ENCODE data around the gene IDUA. TPM values are rescaled to one million over a fixed set of nuclear protein-coding genes. Genes with fewer than 3 reads are reported as not detected.

Gene IDUA
- total RNA-seq, 1 experiment from 2014 or later: 10.1 TPM

DNA sequence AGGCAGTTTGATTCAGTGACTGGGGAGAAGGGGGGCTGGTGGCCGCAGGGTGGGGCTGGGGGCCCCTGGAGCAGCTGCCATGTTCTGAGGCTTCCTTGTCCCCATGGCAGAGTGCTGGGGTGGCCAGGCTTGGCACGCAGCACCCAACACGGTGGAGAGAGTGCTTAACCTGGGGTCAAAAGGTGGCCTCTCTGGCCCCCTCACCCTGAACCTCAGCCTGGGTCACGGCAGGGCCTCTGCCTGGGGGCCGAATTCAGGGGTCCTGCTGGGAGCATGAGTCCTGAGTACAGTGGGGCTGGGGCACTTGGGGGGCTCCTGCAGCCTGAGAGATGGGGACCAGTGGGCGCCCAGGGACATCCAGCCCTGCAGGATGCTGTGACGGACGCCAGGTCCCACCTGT, 44.5 kb downstream of the IDUA start:
- DNase-seq (no peak), ATAC-seq (no peak)
- no peaks in the 10 kb centered on the region for H3K27me3 ChIP-seq (ENCODE audit: low read length)
- no peaks in the 10 kb centered on the region for H3K9me3 ChIP-seq (ENCODE audit: low read length)
- intact Hi-C loops (cut with micrococcal nuclease): no loop called here
- no peaks in the 10 kb centered on the region for H3K9me2 ChIP-seq (replicated peaks; ENCODE audit: low read length)
- no peak for TF ChIP-seq EZH2 (IDR thresholded peaks at IDR 0.05; ENCODE audit: low read length, unreplicated experiment)
- no peak for TF ChIP-seq EZH2phosphoT487 (IDR thresholded peaks at IDR 0.05; ENCODE audit: borderline replicate concordance, low read length)
- TF ChIP-seq, protein P1, sequence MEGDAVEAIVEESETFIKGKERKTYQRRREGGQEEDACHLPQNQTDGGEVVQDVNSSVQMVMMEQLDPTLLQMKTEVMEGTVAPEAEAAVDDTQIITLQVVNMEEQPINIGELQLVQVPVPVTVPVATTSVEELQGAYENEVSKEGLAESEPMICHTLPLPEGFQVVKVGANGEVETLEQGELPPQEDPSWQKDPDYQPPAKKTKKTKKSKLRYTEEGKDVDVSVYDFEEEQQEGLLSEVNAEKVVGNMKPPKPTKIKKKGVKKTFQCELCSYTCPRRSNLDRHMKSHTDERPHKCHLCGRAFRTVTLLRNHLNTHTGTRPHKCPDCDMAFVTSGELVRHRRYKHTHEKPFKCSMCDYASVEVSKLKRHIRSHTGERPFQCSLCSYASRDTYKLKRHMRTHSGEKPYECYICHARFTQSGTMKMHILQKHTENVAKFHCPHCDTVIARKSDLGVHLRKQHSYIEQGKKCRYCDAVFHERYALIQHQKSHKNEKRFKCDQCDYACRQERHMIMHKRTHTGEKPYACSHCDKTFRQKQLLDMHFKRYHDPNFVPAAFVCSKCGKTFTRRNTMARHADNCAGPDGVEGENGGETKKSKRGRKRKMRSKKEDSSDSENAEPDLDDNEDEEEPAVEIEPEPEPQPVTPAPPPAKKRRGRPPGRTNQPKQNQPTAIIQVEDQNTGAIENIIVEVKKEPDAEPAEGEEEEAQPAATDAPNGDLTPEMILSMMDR (conservative IDR thresholded peaks at IDR 0.05; ENCODE audit: low read depth, low read length): no peak
- no TSS peak for BruUV-seq (replicated peaks)
- H3K4me3 ChIP-seq (ENCODE audit: low read length): no peak overlapping the region
- no peaks in the 10 kb centered on the region for H4K20me1 ChIP-seq (ENCODE audit: low read length)
- no peaks in the 10 kb centered on the region; the same call in 1 of the 2 replicates for H3K4me1 ChIP-seq (ENCODE audit: insufficient read depth, low read length)
- no peaks in the 10 kb centered on the region for H3K36me3 ChIP-seq (ENCODE audit: low read depth, low read length)
- no peaks in the 10 kb centered on the region for H3F3A ChIP-seq (ENCODE audit: low read length, unreplicated experiment)
- no peak overlapping the region for H3K9ac ChIP-seq (ENCODE audit: low read length)
- H3K27ac ChIP-seq (ENCODE audit: low read length): no peak overlapping the region
- CTCF ChIA-PET: no interaction called here
- no peak overlapping the region for H2AFZ ChIP-seq (ENCODE audit: low read length)
- H3K4me2 ChIP-seq (ENCODE audit: low read length): no peak overlapping the region
- POLR2A ChIA-PET (ENCODE audit: unreplicated experiment): interaction anchor here (0.6 kb wide), 1 partner anchor 15 kb away, joined by 3 read pairs; no protein-coding TSS in a partner anchor
- no peaks in the 10 kb centered on the region for H3K79me2 ChIP-seq (ENCODE audit: low read length)

DNA sequence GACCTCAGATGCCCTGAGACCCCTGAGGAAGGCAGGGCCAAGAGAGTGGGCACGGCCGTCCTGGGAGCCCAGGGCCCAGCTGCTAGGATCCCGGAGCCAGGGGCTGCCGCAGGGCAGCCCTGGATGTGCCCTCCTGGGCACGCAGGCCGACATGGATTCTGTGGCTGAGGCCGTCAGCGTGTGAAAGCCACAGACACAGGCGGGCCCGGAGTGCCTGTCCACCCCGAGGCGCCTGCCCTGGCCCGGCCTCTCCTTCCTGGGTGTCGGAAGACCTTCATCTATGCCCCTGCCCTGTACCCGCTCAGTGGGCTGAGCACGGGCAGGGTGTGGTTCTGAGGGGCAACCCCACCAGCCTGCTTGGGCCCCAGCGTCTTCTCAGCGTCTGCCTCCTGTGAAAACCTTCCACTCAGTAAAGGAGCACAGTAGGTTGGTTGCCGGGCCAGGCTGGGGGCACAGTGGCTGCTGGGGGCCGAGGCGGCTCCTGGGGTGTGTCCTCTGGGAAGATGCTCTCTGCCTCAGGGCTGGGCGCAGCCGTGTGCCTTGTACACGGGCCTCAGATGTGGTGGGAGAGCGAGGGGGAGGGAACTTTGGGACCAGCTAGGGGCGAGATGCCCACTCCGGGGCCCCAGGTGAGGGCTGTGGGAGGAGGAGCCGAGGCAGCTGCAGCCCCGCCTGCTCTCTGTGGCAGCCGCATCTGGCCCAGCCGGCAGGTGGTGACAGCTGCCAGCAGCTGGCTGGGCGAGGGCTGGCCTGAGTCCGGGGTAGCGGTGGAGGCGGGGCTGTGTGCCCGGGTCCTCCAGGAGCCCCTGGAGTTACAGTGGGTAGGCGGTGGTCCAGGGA, 45.3 kb downstream of the IDUA start:
- H3K36me3 ChIP-seq (ENCODE audit: low read depth, low read length): no peaks in the 10 kb centered on the region
- ATAC-seq (peak; percentile 54), DNase-seq (peak; percentile 34)
- CTCF ChIA-PET: no interaction called here
- H3K4me2 ChIP-seq (ENCODE audit: low read length): no peak overlapping the region
- intact Hi-C loops (cut with micrococcal nuclease): no loop called here
- H3K27ac ChIP-seq (ENCODE audit: low read length): no peak overlapping the region
- no peaks in the 10 kb centered on the region for H4K20me1 ChIP-seq (ENCODE audit: low read length)
- H3K27me3 ChIP-seq (ENCODE audit: low read length): no peaks in the 10 kb centered on the region
- TF ChIP-seq, protein P1 (conservative IDR thresholded peaks at IDR 0.05; ENCODE audit: low read depth, low read length): peak; percentile 39; the same call in 1 of the 2 replicates
- TF ChIP-seq EZH2 (IDR thresholded peaks at IDR 0.05; ENCODE audit: low read length, unreplicated experiment) (no peak), EZH2phosphoT487 (IDR thresholded peaks at IDR 0.05; ENCODE audit: borderline replicate concordance, low read length) (no peak)
- H3K9me3 ChIP-seq (ENCODE audit: low read length): no peaks in the 10 kb centered on the region
- POLR2A ChIA-PET (ENCODE audit: unreplicated experiment): no interaction called here
- no peaks in the 10 kb centered on the region; the same call in 1 of the 2 replicates for H3K4me1 ChIP-seq (ENCODE audit: insufficient read depth, low read length)
- H3K79me2 ChIP-seq (ENCODE audit: low read length): no peaks in the 10 kb centered on the region
- H3F3A ChIP-seq (ENCODE audit: low read length, unreplicated experiment): no peaks in the 10 kb centered on the region
- no peak overlapping the region for H2AFZ ChIP-seq (ENCODE audit: low read length)
- BruUV-seq (replicated peaks): no TSS peak
- H3K4me3 ChIP-seq (ENCODE audit: low read length): no peak overlapping the region
- H3K9me2 ChIP-seq (replicated peaks; ENCODE audit: low read length): no peaks in the 10 kb centered on the region
- no peak overlapping the region for H3K9ac ChIP-seq (ENCODE audit: low read length)

GRCh38 chr4:1032861-1033260, 46.0 kb downstream of the IDUA start:
- Histone ChIP-seq H3K36me3 (ENCODE audit: low read depth, low read length) (no peaks in the 10 kb centered on the region), H3K79me2 (ENCODE audit: low read length) (no peaks in the 10 kb centered on the region), H3K9me3 (ENCODE audit: low read length) (no peaks in the 10 kb centered on the region), H3F3A (ENCODE audit: low read length, unreplicated experiment) (no peaks in the 10 kb centered on the region), H3K27me3 (ENCODE audit: low read length) (no peaks in the 10 kb centered on the region), H4K20me1 (ENCODE audit: low read length) (no peaks in the 10 kb centered on the region), H3K4me3 (ENCODE audit: low read length) (no peak overlapping the region), H2AFZ (ENCODE audit: low read length) (no peak overlapping the region), H3K4me2 (ENCODE audit: low read length) (no peak overlapping the region), H3K4me1 (ENCODE audit: insufficient read depth, low read length) (no peaks in the 10 kb centered on the region; the same call in 1 of the 2 replicates), H3K9ac (ENCODE audit: low read length) (no peak overlapping the region), H3K27ac (ENCODE audit: low read length) (no peak overlapping the region), H3K9me2 (replicated peaks; ENCODE audit: low read length) (no peaks in the 10 kb centered on the region)
- intact Hi-C loops (cut with micrococcal nuclease): no loop called here
- TF ChIP-seq, protein P1 (conservative IDR thresholded peaks at IDR 0.05; ENCODE audit: low read depth, low read length): no peak; the same call in 1 of the 2 replicates
- TF ChIP-seq EZH2 (IDR thresholded peaks at IDR 0.05; ENCODE audit: low read length, unreplicated experiment) (no peak), EZH2phosphoT487 (IDR thresholded peaks at IDR 0.05; ENCODE audit: borderline replicate concordance, low read length) (no peak)
- CTCF ChIA-PET: no interaction called here
- ATAC-seq (no peak), DNase-seq (no peak)
- POLR2A ChIA-PET (ENCODE audit: unreplicated experiment): no interaction called here
- BruUV-seq (replicated peaks): no TSS peak
